Body of pancreas (tissue), 4 donors: ENCODE measurements around the gene ATXN7L3. TPM values are rescaled to one million over a fixed set of nuclear protein-coding genes. Genes with fewer than 3 reads are reported as not detected.
A peak's percentile ranks its signal among the peaks of the same experiment; 100 is the strongest.

Source experiments
- ATAC-seq: fragments of 150-250 bp; one replicate; pipeline ENCODE4 v1.9.1; 2016
- DNase-seq, 4 donors: peaks; one replicate each; pipeline ENCODE4 v3.0.0-alpha.2; 2019
- H3K27ac ChIP-seq, 4 donors: fragments of 200-600 bp; sonication (generic); 1 replicate in 3 of 4; 2 replicates in 1 of 4; pipeline versions ENCODE4 v1.5.1 to v1.6.1; 2016 to 2019; ENCODE audit warnings: mild to moderate bottlenecking in 1 of 4, mixed read lengths in 1 of 4, moderate library complexity in 1 of 4
- H3K27me3 ChIP-seq, 2 donors: fragments of 200-600 bp; sonication (generic); one replicate each; pipeline ENCODE4 v1.6.0; 2016; ENCODE audit warnings: mild to moderate bottlenecking in 1 of 2
- H3K36me3 ChIP-seq, 2 donors: fragments of 200-600 bp; sonication (generic); replicated peaks in 1 of 2; 2 replicates each; pipeline ENCODE4 v1.5.1; 2016; ENCODE audit warnings: low read depth in 2 of 2; ENCODE audit not compliant: insufficient read depth in 1 of 2
- H3K4me1 ChIP-seq: fragments of 200-600 bp; sonication (generic); one replicate; pipeline ENCODE4 v1.6.0; 2016
- H3K4me3 ChIP-seq, 2 donors: fragments of 200-600 bp; sonication (generic); 1 replicate in 1 of 2; 2 replicates in 1 of 2; pipeline ENCODE4 v1.5.1; 2016 to 2019
- H3K9me3 ChIP-seq, 3 donors: fragments of 200-600 bp; sonication (generic); 1 replicate in 2 of 3; 2 replicates in 1 of 3; pipeline ENCODE4 v1.5.1; 2016
- POLR2A ChIP-seq, 3 donors: fragments of 450-650 bp; IDR thresholded peaks; one replicate each; pipeline ENCODE4 v1.6.1; 2016; ENCODE audit warnings: antibody characterized with exemption in 3 of 3, mild to moderate bottlenecking in 2 of 3
- WGBS, 2 donors: methylation state at CpG; one replicate each; pipeline ENCODE4 v1.1.5; 2017; 5-methylcytosine and 5-hydroxymethylcytosine counted together
- intact Hi-C: fragments of 100-400 bp; cut with DNase I; formaldehyde crosslinking; loops from one replicate; pipeline ENCODE4 v1.15.1; 2023
- total RNA-seq, 2 donors: library from RNA; depleted of rRNA; stranded (reverse); fragments of >200 nt; gene quantifications; one replicate each; pipeline ENCODE4 v1.1.0, GENCODE V29; 2016
- TF ChIP-seq, protein P1 (sequence below), 7 experiments: fragments of 450-650 bp in 4 of 7; fragments of 200-600 bp in 3 of 7; sonication (generic) in 3 of 7; IDR thresholded peaks; one replicate each; pipeline ENCODE4 v1.5.1; 2016 to 2019; ENCODE audit warnings: antibody characterized with exemption in 7 of 7

ATXN7L3 gene
- total RNA-seq, 2 donors from 2014 or later: 21.0 to 37.6 TPM

DNA sequence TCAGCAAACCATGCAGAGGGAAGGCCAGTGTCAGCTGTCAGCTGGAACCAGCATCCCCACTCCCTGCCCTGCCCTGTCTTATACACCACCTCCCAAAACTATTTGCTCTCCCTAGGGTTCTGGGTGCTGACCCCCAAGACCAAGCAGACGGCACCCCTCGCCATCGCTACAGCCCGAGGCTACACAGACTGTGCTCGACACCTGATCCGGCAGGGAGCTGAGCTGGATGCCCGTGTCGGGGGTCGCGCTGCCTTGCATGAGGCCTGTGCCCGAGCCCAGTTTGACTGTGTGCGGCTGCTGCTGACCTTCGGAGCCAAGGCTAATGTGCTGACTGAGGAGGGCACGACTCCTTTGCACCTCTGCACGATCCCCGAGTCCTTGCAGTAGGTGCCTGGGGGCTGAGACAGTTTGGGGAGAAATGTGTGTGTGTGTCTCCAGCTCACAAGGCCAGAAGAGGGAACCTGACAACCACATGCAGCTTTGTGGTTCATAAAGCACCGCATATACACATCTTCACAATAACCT lies 27.7 kb downstream of the ATXN7L3 start:
- ATAC-seq: no peak
- WGBS, 2 donors: 68 to 77% methylated on average over 4 to 17 of the region's 17 CpGs

GRCh38 chr17:44170499-44171201 lies 29.0 kb downstream of the ATXN7L3 start, which contains the start of gene ASB16:
Gene ASB16, plus strand, starts transcription at chr17:44170704. Its CDS starts 86 bp downstream, at chr17:44170790.
- Histone ChIP-seq H3K36me3 (no peaks in the 10 kb centered on the region), H3K27ac (peak within 1 kb of the TSS; percentile 70 to 92 (median 78)), H3K4me3 (no peak within 1 kb of the TSS), H3K27me3 (no peaks in the 10 kb centered on the region), H3K4me1 (peaks cover 31% of the 10 kb centered on the region), H3K9me3 (no peaks in the 10 kb centered on the region)
- DNase-seq (peak; percentile 57 to 81 (median 76)), ATAC-seq (peak; percentile 73)
- TF ChIP-seq POLR2A (IDR thresholded peaks at IDR 0.05): peak; percentile 52 to 65 (median 59)
- TF ChIP-seq, protein P1, sequence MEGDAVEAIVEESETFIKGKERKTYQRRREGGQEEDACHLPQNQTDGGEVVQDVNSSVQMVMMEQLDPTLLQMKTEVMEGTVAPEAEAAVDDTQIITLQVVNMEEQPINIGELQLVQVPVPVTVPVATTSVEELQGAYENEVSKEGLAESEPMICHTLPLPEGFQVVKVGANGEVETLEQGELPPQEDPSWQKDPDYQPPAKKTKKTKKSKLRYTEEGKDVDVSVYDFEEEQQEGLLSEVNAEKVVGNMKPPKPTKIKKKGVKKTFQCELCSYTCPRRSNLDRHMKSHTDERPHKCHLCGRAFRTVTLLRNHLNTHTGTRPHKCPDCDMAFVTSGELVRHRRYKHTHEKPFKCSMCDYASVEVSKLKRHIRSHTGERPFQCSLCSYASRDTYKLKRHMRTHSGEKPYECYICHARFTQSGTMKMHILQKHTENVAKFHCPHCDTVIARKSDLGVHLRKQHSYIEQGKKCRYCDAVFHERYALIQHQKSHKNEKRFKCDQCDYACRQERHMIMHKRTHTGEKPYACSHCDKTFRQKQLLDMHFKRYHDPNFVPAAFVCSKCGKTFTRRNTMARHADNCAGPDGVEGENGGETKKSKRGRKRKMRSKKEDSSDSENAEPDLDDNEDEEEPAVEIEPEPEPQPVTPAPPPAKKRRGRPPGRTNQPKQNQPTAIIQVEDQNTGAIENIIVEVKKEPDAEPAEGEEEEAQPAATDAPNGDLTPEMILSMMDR (IDR thresholded peaks at IDR 0.05): peak in 1 of 7 experiments; percentile 13
- intact Hi-C loops: no loop called here
- 13 to 18% methylated on average over 11 to 21 of the region's 21 CpGs for WGBS, 2 donors

More for the DNA sequence above, 27.7 kb downstream of the ATXN7L3 start:
- H3K4me3 ChIP-seq: no peak overlapping the region
- DNase-seq: no peak
- no peak overlapping the region for H3K27ac ChIP-seq
- H3K27me3 ChIP-seq: no peaks in the 10 kb centered on the region
- TF ChIP-seq, protein P1 (IDR thresholded peaks at IDR 0.05): no peak
- no peak for TF ChIP-seq POLR2A (IDR thresholded peaks at IDR 0.05)
- no peaks in the 10 kb centered on the region for H3K9me3 ChIP-seq
- H3K4me1 ChIP-seq: peaks cover 31% of the 10 kb centered on the region
- intact Hi-C loops: no loop called here
- no peaks in the 10 kb centered on the region for H3K36me3 ChIP-seq

GRCh38 chr17:44170135-44170498 lies 29.6 kb downstream of the ATXN7L3 start:
- ATAC-seq (peak; percentile 3), DNase-seq (no peak)
- Histone ChIP-seq H3K4me3 (no peak overlapping the region), H3K27ac (peak overlapping the region; percentile 70 to 92 (median 78)), H3K36me3 (no peaks in the 10 kb centered on the region), H3K4me1 (peaks cover 31% of the 10 kb centered on the region), H3K27me3 (no peaks in the 10 kb centered on the region), H3K9me3 (no peaks in the 10 kb centered on the region)
- WGBS, 2 donors: 37 to 41% methylated on average over 4 to 5 of the region's 5 CpGs
- intact Hi-C loops: no loop called here
- TF ChIP-seq, protein P1 (IDR thresholded peaks at IDR 0.05): no peak

DNA sequence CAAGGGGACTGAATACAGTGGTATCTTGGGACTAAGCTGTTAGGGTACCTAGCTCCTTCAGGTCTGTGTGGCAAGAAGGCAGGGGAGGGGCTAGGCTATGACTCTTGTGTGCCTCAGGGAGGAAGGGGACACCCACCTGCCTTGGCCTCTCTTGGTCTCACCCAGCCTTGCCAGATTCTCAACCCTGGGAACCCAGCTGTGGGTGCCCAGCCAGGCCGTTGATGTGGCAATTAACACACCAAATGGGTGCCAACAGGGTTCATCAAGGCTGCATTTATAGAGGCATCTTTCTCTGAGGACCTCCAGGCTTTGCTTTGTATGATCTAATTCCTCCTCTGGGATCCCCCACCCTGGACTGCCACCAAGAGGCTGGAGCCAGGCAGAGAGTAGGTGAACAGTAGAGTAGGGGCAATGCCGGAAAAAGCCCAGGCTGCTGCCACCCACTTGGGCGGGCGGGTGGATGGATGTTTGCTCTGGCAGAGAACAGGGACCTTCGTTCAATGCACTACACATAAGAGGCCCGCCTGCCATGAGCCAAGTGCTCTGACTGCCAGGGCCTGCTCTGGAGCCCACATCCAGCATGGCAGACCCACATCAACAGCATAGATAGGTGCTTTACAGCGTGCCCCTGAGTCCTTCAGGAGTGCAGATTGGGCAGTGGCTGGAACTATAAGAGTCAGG lies 32.4 kb downstream of the ATXN7L3 start:
- 68 to 69% methylated on average over 6 to 7 of the region's 7 CpGs for WGBS, 2 donors
- Histone ChIP-seq H3K36me3 (no peaks in the 10 kb centered on the region), H3K9me3 (no peaks in the 10 kb centered on the region), H3K4me1 (peaks cover 31% of the 10 kb centered on the region), H3K27me3 (no peaks in the 10 kb centered on the region), H3K4me3 (no peak overlapping the region), H3K27ac (no peak overlapping the region)
- TF ChIP-seq POLR2A (IDR thresholded peaks at IDR 0.05): no peak
- TF ChIP-seq, protein P1 (IDR thresholded peaks at IDR 0.05): no peak
- ATAC-seq: no peak
- intact Hi-C loops: loop anchor here (10.0 kb wide), 1 partner anchor 273 kb away; no protein-coding TSS in a partner anchor
- DNase-seq: no peak
